Activated naive CD4-positive, alpha-beta T cell treated with anti-CD3 and anti-CD28 coated beads for 36 hours (primary cell): ENCODE results near the gene ZBTB33. TPM values are rescaled to one million over a fixed set of nuclear protein-coding genes. Genes with fewer than 3 reads are reported as not detected.

Experiments used
- CTCF ChIA-PET: fragments of 350-600 bp; sonication (Branson Sonifier 250); formaldehyde crosslinking; loops from one replicate; lab custom pipeline; 2021; ENCODE audit warnings: antibody characterized with exemption; lab: Charles Lee
- DNase-seq: peaks from one replicate; pipeline ENCODE4 v3.0.0-alpha.2; 2020
- H3K27ac Mint-ChIP-seq: one replicate; pipeline ENCODE4 v1.8.0; 2021; ENCODE audit warnings: mild to moderate bottlenecking, mixed read lengths
- H3K27me3 Mint-ChIP-seq: one replicate; pipeline ENCODE4 v1.8.0; 2021; ENCODE audit warnings: low read depth, mixed read lengths
- H3K36me3 Mint-ChIP-seq: one replicate; pipeline ENCODE4 v1.8.0; 2021; ENCODE audit warnings: low read depth, mixed read lengths
- H3K4me1 Mint-ChIP-seq: one replicate; pipeline ENCODE4 v1.8.0; 2021; ENCODE audit warnings: low read depth, mixed read lengths
- H3K4me3 Mint-ChIP-seq: one replicate; pipeline ENCODE4 v1.8.0; 2021; ENCODE audit warnings: mild to moderate bottlenecking, moderate library complexity, mixed read lengths
- H3K9me3 Mint-ChIP-seq: one replicate; pipeline ENCODE4 v1.8.0; 2021; ENCODE audit warnings: mixed read lengths
- intact Hi-C: fragments of 100-400 bp; cut with micrococcal nuclease; formaldehyde crosslinking; loops from one replicate; pipeline ENCODE4 v1.15.1; 2023
- total RNA-seq, 2 experiments: library from RNA; stranded (reverse); gene quantifications; one replicate each; pipeline ENCODE4 v1.2.3, GENCODE V29; 2021

The ZBTB33 gene
- total RNA-seq, 2 experiments from 2014 or later, result 12.1 to 12.6 TPM

DNA sequence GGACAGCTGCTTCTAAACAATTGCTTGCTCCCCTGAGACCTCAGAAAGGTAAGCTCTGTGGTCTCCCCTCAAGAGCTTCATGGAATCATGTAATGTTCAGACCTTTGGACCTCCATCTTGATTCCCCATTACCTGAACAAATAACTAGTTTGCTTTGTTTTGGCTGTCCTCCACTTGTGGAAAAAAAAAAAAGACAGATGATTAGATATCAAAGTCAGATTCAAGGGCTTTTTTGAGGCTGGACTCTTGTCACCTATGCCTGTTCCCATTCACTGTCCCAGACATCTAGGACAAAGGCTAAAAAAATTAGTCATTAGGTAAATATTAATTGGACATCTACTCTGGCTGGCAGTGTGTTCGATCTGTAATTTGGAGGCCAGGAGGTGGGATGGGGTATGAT, 47.3 kb downstream of the ZBTB33 start:
- H3K4me3 Mint-ChIP-seq, result no peak overlapping the region
- CTCF ChIA-PET, result interaction anchor here (0.5 to 0.9 kb wide), 3 partner anchors 12 to 411 kb away, joined by 3 to 5 read pairs (median 4); no protein-coding TSS in a partner anchor
- H3K9me3 Mint-ChIP-seq, result no peaks in the 10 kb centered on the region
- no peak for DNase-seq
- intact Hi-C loops, result no loop called here
- peaks cover 21% of the 10 kb centered on the region for H3K4me1 Mint-ChIP-seq
- H3K27ac Mint-ChIP-seq, result no peak overlapping the region
- H3K36me3 Mint-ChIP-seq, result no peaks in the 10 kb centered on the region
- no peaks in the 10 kb centered on the region for H3K27me3 Mint-ChIP-seq

GRCh38 chrX:120299928-120300327, 49.3 kb downstream of the ZBTB33 start:
- H3K27ac Mint-ChIP-seq, result no peak overlapping the region
- DNase-seq, result no peak
- no peaks in the 10 kb centered on the region for H3K27me3 Mint-ChIP-seq
- H3K4me1 Mint-ChIP-seq, result peaks cover 16% of the 10 kb centered on the region
- CTCF ChIA-PET, result no interaction called here
- H3K4me3 Mint-ChIP-seq, result no peak overlapping the region
- no peaks in the 10 kb centered on the region for H3K36me3 Mint-ChIP-seq
- intact Hi-C loops, result loop anchor here (5.0 kb wide), 1 partner anchor 33 kb away; no protein-coding TSS in a partner anchor
- H3K9me3 Mint-ChIP-seq, result no peaks in the 10 kb centered on the region

DNA sequence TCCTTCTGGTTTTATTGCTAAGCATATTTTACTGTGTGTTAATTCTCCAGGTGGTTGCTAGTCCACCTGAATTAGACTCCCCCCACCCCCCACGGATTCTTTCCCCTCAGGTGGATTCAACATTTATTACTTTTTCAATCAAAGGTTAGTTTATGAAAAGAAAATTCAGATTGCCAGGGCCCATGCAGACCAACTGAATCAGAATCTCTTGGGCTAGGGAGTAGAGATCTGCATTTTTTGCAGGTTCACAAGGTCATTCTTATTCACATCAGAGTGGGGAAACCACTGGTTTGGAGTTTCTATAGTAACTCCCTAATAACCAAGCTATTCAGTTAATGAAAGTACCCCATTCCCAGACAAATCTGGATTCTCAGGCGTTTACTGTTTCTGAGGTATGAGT, 50.9 kb downstream of the ZBTB33 start:
- Mint-ChIP-seq H3K36me3 (no peaks in the 10 kb centered on the region), H3K9me3 (no peaks in the 10 kb centered on the region), H3K27ac (no peak overlapping the region), H3K27me3 (no peaks in the 10 kb centered on the region), H3K4me1 (peaks cover 13% of the 10 kb centered on the region), H3K4me3 (no peak overlapping the region)
- CTCF ChIA-PET, result interaction anchor here (1.4 to 1.7 kb wide), 2 partner anchors 51 to 155 kb away, joined by 3 to 4 read pairs; partner anchors contain the start of gene ZBTB33
- no peak for DNase-seq
- intact Hi-C loops, result loop anchor here (5.0 kb wide), 1 partner anchor 34 kb away; no protein-coding TSS in a partner anchor

DNA sequence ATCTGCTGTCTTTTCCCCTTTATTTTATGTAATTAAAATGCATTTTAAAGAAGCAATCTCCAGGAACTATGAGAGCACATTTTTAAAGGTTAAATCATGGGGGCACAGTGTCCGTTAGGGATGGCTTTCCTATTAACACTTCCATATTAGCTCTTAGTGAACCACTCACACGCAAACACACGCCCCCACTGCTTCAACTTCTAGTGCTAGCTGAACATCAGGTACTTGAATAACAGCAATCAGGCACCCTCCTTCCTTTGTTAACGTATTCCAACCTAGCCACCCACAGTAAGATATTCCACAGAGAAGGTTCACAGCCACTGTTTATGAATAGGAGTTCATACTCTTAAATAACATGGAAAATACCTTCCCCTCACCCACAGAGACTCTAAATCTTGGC, 51.3 kb downstream of the ZBTB33 start:
- Mint-ChIP-seq H3K4me3 (no peak overlapping the region), H3K27me3 (no peaks in the 10 kb centered on the region), H3K4me1 (peaks cover 13% of the 10 kb centered on the region), H3K36me3 (no peaks in the 10 kb centered on the region), H3K9me3 (no peaks in the 10 kb centered on the region), H3K27ac (no peak overlapping the region)
- CTCF ChIA-PET, result interaction anchor here (1.4 to 1.7 kb wide), 2 partner anchors 51 to 155 kb away, joined by 3 to 4 read pairs; partner anchors contain the start of gene ZBTB33
- DNase-seq, result no peak
- intact Hi-C loops, result loop anchor here (5.0 kb wide), 1 partner anchor 35 kb away; no protein-coding TSS in a partner anchor

DNA sequence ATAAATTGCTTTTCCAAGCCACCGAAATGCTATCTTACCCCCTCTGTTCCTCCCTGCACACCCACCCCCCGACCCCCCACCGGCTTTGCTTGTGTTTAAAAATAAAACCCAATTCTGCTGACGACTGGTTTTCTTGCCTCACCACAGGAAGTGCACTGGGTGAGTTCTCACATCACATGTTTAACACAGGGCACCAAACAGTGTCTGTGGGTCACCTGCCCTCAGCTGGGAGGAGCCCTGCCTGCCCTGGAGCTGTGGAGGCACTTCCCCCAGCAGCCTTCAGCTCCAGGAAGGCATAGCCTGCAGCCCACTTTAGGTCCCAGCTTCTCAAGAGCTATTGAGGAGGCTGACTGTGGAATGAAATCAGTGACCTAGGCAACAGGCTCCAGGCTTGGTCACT, 51.8 kb downstream of the ZBTB33 start:
- DNase-seq, result peak; percentile 62
- no peak overlapping the region for H3K4me3 Mint-ChIP-seq
- CTCF ChIA-PET, result interaction anchor here (1.4 to 1.7 kb wide), 2 partner anchors 52 to 154 kb away, joined by 3 to 4 read pairs; partner anchors contain the start of gene ZBTB33
- no peak overlapping the region for H3K27ac Mint-ChIP-seq
- H3K36me3 Mint-ChIP-seq, result no peaks in the 10 kb centered on the region
- H3K9me3 Mint-ChIP-seq, result no peaks in the 10 kb centered on the region
- intact Hi-C loops, result loop anchor here (5.0 kb wide), 1 partner anchor 35 kb away; no protein-coding TSS in a partner anchor
- no peaks in the 10 kb centered on the region for H3K27me3 Mint-ChIP-seq
- peaks cover 13% of the 10 kb centered on the region for H3K4me1 Mint-ChIP-seq

- intact Hi-C loops, result loop anchor here (5.0 kb wide), 1 partner anchor 37 kb away; no protein-coding TSS in a partner anchor
- peaks cover 7% of the 10 kb centered on the region for H3K27me3 Mint-ChIP-seq
- no peak overlapping the region for H3K4me3 Mint-ChIP-seq
- H3K36me3 Mint-ChIP-seq, result no peaks in the 10 kb centered on the region
- DNase-seq, result no peak
- CTCF ChIA-PET, result interaction anchor here (0.6 kb wide), 1 partner anchor 99 kb away, joined by 4 read pairs; no protein-coding TSS in a partner anchor
- H3K27ac Mint-ChIP-seq, result no peak overlapping the region
- H3K4me1 Mint-ChIP-seq, result peaks cover 15% of the 10 kb centered on the region
- H3K9me3 Mint-ChIP-seq, result no peaks in the 10 kb centered on the region
Measured at GRCh38 chrX:120304256-120304655, 53.6 kb downstream of the ZBTB33 start.

- no peak for DNase-seq
- CTCF ChIA-PET, result no interaction called here
- intact Hi-C loops, result loop anchor here (5.0 kb wide), 2 partner anchors 162 to 182 kb away; partner anchors contain the start of gene LAMP2
- Mint-ChIP-seq H3K9me3 (no peaks in the 10 kb centered on the region), H3K4me3 (no peak overlapping the region), H3K27me3 (peaks cover 14% of the 10 kb centered on the region), H3K27ac (no peak overlapping the region), H3K4me1 (peaks cover 18% of the 10 kb centered on the region), H3K36me3 (no peaks in the 10 kb centered on the region)
Measured at GRCh38 chrX:120305531-120306141, 55.0 kb downstream of the ZBTB33 start.

GRCh38 chrX:120306630-120307029, 56.0 kb downstream of the ZBTB33 start:
- peaks cover 17% of the 10 kb centered on the region for H3K27me3 Mint-ChIP-seq
- CTCF ChIA-PET, result no interaction called here
- no peaks in the 10 kb centered on the region for H3K36me3 Mint-ChIP-seq
- H3K9me3 Mint-ChIP-seq, result no peaks in the 10 kb centered on the region
- H3K4me1 Mint-ChIP-seq, result peaks cover 18% of the 10 kb centered on the region
- intact Hi-C loops, result loop anchor here (5.0 kb wide), 2 partner anchors 161 to 181 kb away; partner anchors contain the start of gene LAMP2
- DNase-seq, result no peak
- H3K4me3 Mint-ChIP-seq, result no peak overlapping the region
- H3K27ac Mint-ChIP-seq, result peak overlapping the region; percentile 59

Other genes starting within 250 kb of the ZBTB33 start
- not detected for gene RHOXF2B, start 173.1 kb upstream of the ZBTB33 start, total RNA-seq
- not detected for gene RHOXF1, start 134.9 kb upstream of the ZBTB33 start, total RNA-seq
- not detected for gene RHOXF2, start 92.2 kb upstream of the ZBTB33 start, total RNA-seq
- gene TMEM255A, start 60.6 kb downstream of the ZBTB33 start, total RNA-seq, result not detected
- not detected for gene ATP1B4, start 111.3 kb downstream of the ZBTB33 start, total RNA-seq
- 10 to 100 TPM; 37.9 to 38.0 TPM for gene LAMP2, start 218.5 kb downstream of the ZBTB33 start, total RNA-seq